ENCODE measurements around the gene RPS3. TPM values are rescaled to one million over a fixed set of nuclear protein-coding genes. Genes with fewer than 3 reads are reported as not detected.
A peak's percentile ranks its signal among the peaks of the same experiment; 100 is the strongest.

RPS3 gene
- total and polyA plus RNA-seq, 2 of the 13 experiments (the other 11 are each of a cell fraction or from before 2014, with no cell fraction given), result 2,143 to 3,616 TPM

GRCh38 chr11:75388386-75389275, 10.7 kb upstream of the RPS3 start (continued):
- TF ChIP-seq KDM3A (CRISPR knock-in tag; IDR thresholded peaks at IDR 0.05; ENCODE audit: low read depth) (0 out of 2 replicates have a peak, but pooled peaks have one; percentile 37), ZFP91 (CRISPR knock-in tag; IDR thresholded peaks at IDR 0.05; ENCODE audit: borderline replicate concordance) (no peak), HOXA7 (CRISPR knock-in tag; IDR thresholded peaks at IDR 0.05) (no peak), MIXL1 (CRISPR knock-in tag; IDR thresholded peaks at IDR 0.05) (0 out of 2 replicates have a peak, but pooled peaks have one; percentile 38), ZSCAN25 (CRISPR knock-in tag; IDR thresholded peaks at IDR 0.05) (peak; percentile 64; the same call in 1 of the 2 replicates), ZNF501 (CRISPR knock-in tag; IDR thresholded peaks at IDR 0.05) (0 out of 2 replicates have a peak, but pooled peaks have one; percentile 59), CCAR2 (optimal IDR thresholded peaks at IDR 0.05; ENCODE audit: low read depth, low read length) (peak; percentile 24)

- Histone ChIP-seq H3K4me1 (ENCODE audit: insufficient read depth, low read length) (peaks cover 38% of the 10 kb centered on the region), H3K36me3 (replicated peaks in 1 of 2; ENCODE audit: control insufficient read depth in 1 of 2, insufficient read depth in 2 of 2, low read length in 2 of 2) (no peaks in the 10 kb centered on the region), H3K9ac (ENCODE audit: insufficient read depth, low read depth, low read length) (no peak overlapping the region), H3K9me3 (ENCODE audit: low read length) (no peaks in the 10 kb centered on the region), H3K4me3 (replicated peaks in 1 of 3; ENCODE audit: insufficient read depth in 1 of 3, low read depth in 2 of 3, low read length in 3 of 3) (no peak overlapping the region), H3K4me2 (ENCODE audit: low read depth, low read length) (no peak overlapping the region), H2AFZ (ENCODE audit: low read length) (no peak overlapping the region), H3K79me2 (ENCODE audit: insufficient read depth, low read length) (no peaks in the 10 kb centered on the region), H4K20me1 (ENCODE audit: insufficient read depth, low read length) (no peaks in the 10 kb centered on the region), H3K27me3 (ENCODE audit: control insufficient read depth in 1 of 2, insufficient read depth in 2 of 2, low read length in 2 of 2) (peaks cover 0 to 4% of the 10 kb centered on the region in 2 experiments; a peak in 4 of 5 replicates), H3K27ac (ENCODE audit: extremely low read length, insufficient read depth, low read length) (no peak overlapping the region)
- ChIA-PET POLR2A (no interaction called here), CTCF (ENCODE audit: low intra/inter-chr PET ratio, low total read pairs) (interaction anchor here (3.4 kb wide), 1 partner anchor 143 kb away, joined by 18 read pairs; no protein-coding TSS in a partner anchor)
- ATAC-seq (no peak), FAIRE-seq (no peak), DNase-seq (ENCODE audit: low spot score) (no peak)
- intact Hi-C loops (cut with micrococcal nuclease; ENCODE audit: unreplicated experiment), result no loop called here
- TF ChIP-seq ZBTB1 (CRISPR knock-in tag; IDR thresholded peaks at IDR 0.05; ENCODE audit: borderline replicate concordance) (no peak), HNRNPH1 (optimal IDR thresholded peaks at IDR 0.05; ENCODE audit: low read depth, low read length) (no peak), EZH2 (conservative IDR thresholded peaks at IDR 0.05; ENCODE audit: low read depth, low read length) (no peak), FOXM1 (CRISPR knock-in tag; IDR thresholded peaks at IDR 0.05) (no peak), ZNF720 (CRISPR knock-in tag; IDR thresholded peaks at IDR 0.05) (no peak), ZNF577 (CRISPR knock-in tag; IDR thresholded peaks at IDR 0.05; ENCODE audit: borderline replicate concordance, low read depth) (no peak), HINFP (CRISPR knock-in tag; IDR thresholded peaks at IDR 0.05; ENCODE audit: low read depth) (no peak), MAFK (conservative IDR thresholded peaks at IDR 0.05 in 1 of 2, IDR thresholded peaks at IDR 0.05 in 1 of 2; ENCODE audit: low read length in 2 of 2) (no peak), ZBTB38 (CRISPR knock-in tag; IDR thresholded peaks at IDR 0.05) (no peak)
- in situ Hi-C loops (cut with HindIII; ENCODE audit: extremely low pct_ligation_motif_present, low pct_unique_long_range_greater_than_20kb), result loop anchor here (5.0 kb wide), 1 partner anchor 143 kb away; no protein-coding TSS in a partner anchor
- 63% methylated on average over 11 of the region's 11 CpGs for WGBS (ENCODE audit: low lambda C conversion rate)
- BruUV-seq (replicated peaks), result no TSS peak
These were observed 10.1 kb upstream of the RPS3 start for GRCh38 chr11:75389276-75389605.

All from HepG2 (cell line).